ENCODE data around the gene RALGAPA1.
A peak's percentile ranks its signal among the peaks of the same experiment; 100 is the strongest.
"Not testable (repeated sequence)": the region's sequence is repeated elsewhere in the genome, so short reads cannot be mapped to it uniquely, and the experiment has no call there.

Gene RALGAPA1

GRCh38 chr14:35835208-35835982 is 26.3 kb upstream of the RALGAPA1 start:
- H3K4me1 ChIP-seq (ENCODE audit: insufficient read depth, low read length), result no peaks in the 10 kb centered on the region
- no peaks in the 10 kb centered on the region for H3K36me3 ChIP-seq (ENCODE audit: insufficient read depth, low read length)
- no peak overlapping the region for H3K4me3 ChIP-seq (ENCODE audit: low read depth in 1 of 2, low read length in 2 of 2)
- H3K9me3 ChIP-seq (ENCODE audit: low read length), result peaks cover 3% of the 10 kb centered on the region
- H3K9ac ChIP-seq (ENCODE audit: low read length), result no peak overlapping the region
- H3K27me3 ChIP-seq (ENCODE audit: control insufficient read depth in 1 of 2, insufficient read depth in 2 of 2, low read length in 2 of 2), result no peaks in the 10 kb centered on the region
- H3K27ac ChIP-seq (ENCODE audit: low read depth, low read length), result no peak overlapping the region

- Histone ChIP-seq H3K4me3 (ENCODE audit: low read depth in 1 of 2, low read length in 2 of 2) (no peak overlapping the region), H3K27ac (ENCODE audit: low read depth, low read length) (no peak overlapping the region)
Observed at GRCh38 chr14:35829449-35829848, 20.4 kb upstream of the RALGAPA1 start.

GRCh38 chr14:35827678-35828472 is 18.8 kb upstream of the RALGAPA1 start:
- H3K9me3 ChIP-seq (ENCODE audit: low read length), result no peaks in the 10 kb centered on the region
- no peak overlapping the region for H3K27ac ChIP-seq (ENCODE audit: low read depth, low read length)
- H3K36me3 ChIP-seq (ENCODE audit: insufficient read depth, low read length), result no peaks in the 10 kb centered on the region
- H3K27me3 ChIP-seq (ENCODE audit: control insufficient read depth in 1 of 2, insufficient read depth in 2 of 2, low read length in 2 of 2), result no peaks in the 10 kb centered on the region
- H3K4me1 ChIP-seq (ENCODE audit: insufficient read depth, low read length), result peaks cover 5% of the 10 kb centered on the region
- H3K9ac ChIP-seq (ENCODE audit: low read length), result no peak overlapping the region
- no peak overlapping the region for H3K4me3 ChIP-seq (ENCODE audit: low read depth in 1 of 2, low read length in 2 of 2)

More at GRCh38 chr14:35829449-35829848, 20.4 kb upstream of the RALGAPA1 start:
- Histone ChIP-seq H3K9me3 (ENCODE audit: low read length) (no peaks in the 10 kb centered on the region), H3K27me3 (ENCODE audit: control insufficient read depth in 1 of 2, insufficient read depth in 2 of 2, low read length in 2 of 2) (no peaks in the 10 kb centered on the region), H3K9ac (ENCODE audit: low read length) (no peak overlapping the region), H3K36me3 (ENCODE audit: insufficient read depth, low read length) (no peaks in the 10 kb centered on the region), H3K4me1 (ENCODE audit: insufficient read depth, low read length) (peaks cover 5% of the 10 kb centered on the region)

GRCh38 chr14:35826952-35827416 is 17.9 kb upstream of the RALGAPA1 start:
- Histone ChIP-seq H3K36me3 (ENCODE audit: insufficient read depth, low read length) (no peaks in the 10 kb centered on the region), H3K27ac (ENCODE audit: low read depth, low read length) (peak overlapping the region; percentile 43), H3K4me1 (ENCODE audit: insufficient read depth, low read length) (peaks cover 5% of the 10 kb centered on the region), H3K9me3 (ENCODE audit: low read length) (no peaks in the 10 kb centered on the region), H3K4me3 (ENCODE audit: low read depth in 1 of 2, low read length in 2 of 2) (peak overlapping the region; percentile 92 to 99), H3K27me3 (ENCODE audit: control insufficient read depth in 1 of 2, insufficient read depth in 2 of 2, low read length in 2 of 2) (no peaks in the 10 kb centered on the region), H3K9ac (ENCODE audit: low read length) (peak overlapping the region; percentile 45)

GRCh38 chr14:35826218-35826951 is 17.3 kb upstream of the RALGAPA1 start, which contains the start of gene BRMS1L:
BRMS1L (plus strand) TSS chr14:35826338; CDS start chr14:35826517, 179 bp downstream.
- Histone ChIP-seq H3K9ac (ENCODE audit: low read length) (peak within 1 kb of the TSS; percentile 73), H3K36me3 (ENCODE audit: insufficient read depth, low read length) (no peaks in the 10 kb centered on the region), H3K4me1 (ENCODE audit: insufficient read depth, low read length) (peaks cover 5% of the 10 kb centered on the region), H3K27ac (ENCODE audit: low read depth, low read length) (peak within 1 kb of the TSS; percentile 93), H3K27me3 (ENCODE audit: control insufficient read depth in 1 of 2, insufficient read depth in 2 of 2, low read length in 2 of 2) (no peaks in the 10 kb centered on the region), H3K4me3 (ENCODE audit: low read depth in 1 of 2, low read length in 2 of 2) (peak within 1 kb of the TSS; percentile 92 to 99), H3K9me3 (ENCODE audit: low read length) (no peaks in the 10 kb centered on the region)

GRCh38 chr14:35825968-35826217 is 16.8 kb upstream of the RALGAPA1 start:
- H3K27me3 ChIP-seq (ENCODE audit: control insufficient read depth in 1 of 2, insufficient read depth in 2 of 2, low read length in 2 of 2), result no peaks in the 10 kb centered on the region
- no peak overlapping the region for H3K9ac ChIP-seq (ENCODE audit: low read length)
- no peaks in the 10 kb centered on the region for H3K36me3 ChIP-seq (ENCODE audit: insufficient read depth, low read length)
- H3K4me3 ChIP-seq (ENCODE audit: low read depth in 1 of 2, low read length in 2 of 2), result peak overlapping the region; percentile 92 to 99
- no peak overlapping the region for H3K27ac ChIP-seq (ENCODE audit: low read depth, low read length)
- peaks cover 5% of the 10 kb centered on the region for H3K4me1 ChIP-seq (ENCODE audit: insufficient read depth, low read length)
- H3K9me3 ChIP-seq (ENCODE audit: low read length), result no peaks in the 10 kb centered on the region

- H3K4me3 ChIP-seq (ENCODE audit: low read depth in 1 of 2, low read length in 2 of 2); H3K9me3 ChIP-seq (ENCODE audit: low read length); H3K4me1 ChIP-seq (ENCODE audit: insufficient read depth, low read length); H3K9ac ChIP-seq (ENCODE audit: low read length); H3K36me3 ChIP-seq (ENCODE audit: insufficient read depth, low read length); H3K27ac ChIP-seq (ENCODE audit: low read depth, low read length); H3K27me3 ChIP-seq (ENCODE audit: control insufficient read depth in 1 of 2, insufficient read depth in 2 of 2, low read length in 2 of 2): not testable (repeated sequence)
Observed at GRCh38 chr14:35824446-35825165, 15.5 kb upstream of the RALGAPA1 start.

GRCh38 chr14:35822501-35822900 is 13.4 kb upstream of the RALGAPA1 start:
- H3K27ac ChIP-seq (ENCODE audit: low read depth, low read length), result no peak overlapping the region
- H3K4me3 ChIP-seq (ENCODE audit: low read depth in 1 of 2, low read length in 2 of 2), result no peak overlapping the region
- peaks cover 2% of the 10 kb centered on the region for H3K4me1 ChIP-seq (ENCODE audit: insufficient read depth, low read length)
- no peak overlapping the region for H3K9ac ChIP-seq (ENCODE audit: low read length)
- H3K36me3 ChIP-seq (ENCODE audit: insufficient read depth, low read length), result no peaks in the 10 kb centered on the region
- H3K27me3 ChIP-seq (ENCODE audit: control insufficient read depth in 1 of 2, insufficient read depth in 2 of 2, low read length in 2 of 2), result no peaks in the 10 kb centered on the region
- no peaks in the 10 kb centered on the region for H3K9me3 ChIP-seq (ENCODE audit: low read length)

GRCh38 chr14:35821564-35822411 is 12.7 kb upstream of the RALGAPA1 start:
- H3K9me3 ChIP-seq (ENCODE audit: low read length), result no peaks in the 10 kb centered on the region
- H3K27me3 ChIP-seq (ENCODE audit: control insufficient read depth in 1 of 2, insufficient read depth in 2 of 2, low read length in 2 of 2), result no peaks in the 10 kb centered on the region
- no peak overlapping the region for H3K9ac ChIP-seq (ENCODE audit: low read length)
- no peaks in the 10 kb centered on the region for H3K36me3 ChIP-seq (ENCODE audit: insufficient read depth, low read length)
- H3K4me1 ChIP-seq (ENCODE audit: insufficient read depth, low read length), result no peaks in the 10 kb centered on the region
- H3K27ac ChIP-seq (ENCODE audit: low read depth, low read length), result no peak overlapping the region
- no peak overlapping the region for H3K4me3 ChIP-seq (ENCODE audit: low read depth in 1 of 2, low read length in 2 of 2)

All from muscle layer of colon (tissue), 2 donors.